Measurements from ENCODE around the gene PTPRK.

PTPRK gene

DNA sequence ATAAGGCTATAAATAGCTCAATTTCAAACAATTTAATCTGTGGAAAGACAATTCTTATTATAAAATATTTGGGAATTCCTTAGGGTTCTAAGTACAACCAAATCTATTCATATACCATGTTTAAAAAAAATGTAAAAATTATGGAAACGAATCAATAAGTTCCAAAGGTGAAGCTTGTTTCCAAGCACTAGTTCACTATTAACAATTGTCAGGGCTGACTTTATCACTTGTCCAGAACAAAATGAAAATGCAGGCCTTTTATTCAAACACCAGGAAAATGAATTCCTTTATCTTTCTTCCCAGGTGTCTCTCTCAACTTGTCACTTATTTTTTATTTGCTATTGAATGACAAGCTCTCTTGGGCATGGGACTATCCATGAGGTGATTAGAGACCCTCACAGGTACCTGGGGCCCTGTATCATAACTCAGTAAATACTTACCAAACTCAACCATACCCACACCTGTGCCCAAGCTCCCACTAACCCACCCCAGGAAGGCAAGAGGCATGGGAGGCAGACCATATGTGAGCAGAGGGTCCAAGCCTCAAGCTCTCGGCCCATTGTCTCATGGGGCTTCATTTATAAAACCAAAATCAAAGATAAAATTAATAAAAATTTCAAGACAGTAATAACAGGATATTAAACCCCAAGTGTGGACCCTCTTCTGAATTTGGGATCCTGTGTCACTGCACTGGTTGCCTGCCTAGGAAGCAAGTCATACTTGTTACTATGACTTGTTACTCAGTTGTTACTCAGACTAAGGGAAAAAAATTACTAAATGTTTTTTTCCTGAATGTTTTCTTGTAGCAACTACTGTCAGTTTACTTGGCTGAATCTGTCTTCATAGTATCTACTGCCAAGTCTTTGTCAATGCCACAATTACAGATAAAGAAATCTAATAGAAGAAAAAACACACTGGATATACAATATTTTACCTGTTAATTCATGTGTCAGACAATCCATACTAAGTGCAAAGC, 54.7 kb downstream of the PTPRK start:
- Histone ChIP-seq H3K4me1 (ENCODE audit: insufficient read depth, low read length, severe bottlenecking) (no peaks in the 10 kb centered on the region), H3K4me2 (ENCODE audit: low read length) (no peak overlapping the region), H3F3A (ENCODE audit: insufficient read depth, low read length) (no peaks in the 10 kb centered on the region), H3K36me3 (ENCODE audit: insufficient read depth, low read length) (no peaks in the 10 kb centered on the region), H3K27ac (ENCODE audit: low read depth, low read length, poor library complexity, severe bottlenecking) (no peak overlapping the region), H3K27me3 (ENCODE audit: insufficient read depth, low read length) (no peaks in the 10 kb centered on the region), H4K20me1 (ENCODE audit: insufficient read depth, low read length) (no peaks in the 10 kb centered on the region), H3K9ac (ENCODE audit: low read length) (no peak overlapping the region), H3K79me2 (ENCODE audit: insufficient read depth, low read length) (no peaks in the 10 kb centered on the region), H2AFZ (ENCODE audit: low read length) (no peak overlapping the region), H3K9me2 (ENCODE audit: low read depth, low read length) (no peaks in the 10 kb centered on the region), H3K4me3 (ENCODE audit: low read depth, low read length, poor library complexity, severe bottlenecking) (no peak overlapping the region), H3K9me3 (ENCODE audit: low read length) (no peaks in the 10 kb centered on the region)
- TF ChIP-seq EZH2 (IDR thresholded peaks at IDR 0.05; ENCODE audit: borderline replicate concordance, low read length), result no peak
- TF ChIP-seq, protein P1, sequence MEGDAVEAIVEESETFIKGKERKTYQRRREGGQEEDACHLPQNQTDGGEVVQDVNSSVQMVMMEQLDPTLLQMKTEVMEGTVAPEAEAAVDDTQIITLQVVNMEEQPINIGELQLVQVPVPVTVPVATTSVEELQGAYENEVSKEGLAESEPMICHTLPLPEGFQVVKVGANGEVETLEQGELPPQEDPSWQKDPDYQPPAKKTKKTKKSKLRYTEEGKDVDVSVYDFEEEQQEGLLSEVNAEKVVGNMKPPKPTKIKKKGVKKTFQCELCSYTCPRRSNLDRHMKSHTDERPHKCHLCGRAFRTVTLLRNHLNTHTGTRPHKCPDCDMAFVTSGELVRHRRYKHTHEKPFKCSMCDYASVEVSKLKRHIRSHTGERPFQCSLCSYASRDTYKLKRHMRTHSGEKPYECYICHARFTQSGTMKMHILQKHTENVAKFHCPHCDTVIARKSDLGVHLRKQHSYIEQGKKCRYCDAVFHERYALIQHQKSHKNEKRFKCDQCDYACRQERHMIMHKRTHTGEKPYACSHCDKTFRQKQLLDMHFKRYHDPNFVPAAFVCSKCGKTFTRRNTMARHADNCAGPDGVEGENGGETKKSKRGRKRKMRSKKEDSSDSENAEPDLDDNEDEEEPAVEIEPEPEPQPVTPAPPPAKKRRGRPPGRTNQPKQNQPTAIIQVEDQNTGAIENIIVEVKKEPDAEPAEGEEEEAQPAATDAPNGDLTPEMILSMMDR (IDR thresholded peaks at IDR 0.05; ENCODE audit: low read length), result no peak

DNA sequence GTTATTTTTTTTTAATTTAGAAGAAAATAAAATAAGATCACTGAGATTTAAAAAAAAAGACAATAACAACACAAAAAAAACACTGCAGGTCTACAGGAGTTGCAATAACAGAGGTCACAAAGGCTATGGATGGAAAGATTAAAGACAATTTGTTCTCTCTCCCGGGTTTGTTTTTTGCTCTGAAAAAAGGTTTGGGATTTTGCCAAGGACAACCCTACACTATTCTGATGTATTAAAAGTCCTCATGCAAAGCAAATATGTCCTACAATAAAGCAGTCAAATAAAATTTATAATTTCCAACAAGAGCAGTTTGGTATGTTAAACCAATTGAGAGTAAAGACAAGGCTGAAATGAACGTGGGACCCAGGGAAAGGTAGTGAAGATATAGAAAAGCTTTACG, 55.6 kb downstream of the PTPRK start:
- Histone ChIP-seq H3K9me3 (ENCODE audit: low read length) (no peaks in the 10 kb centered on the region), H3K4me1 (ENCODE audit: insufficient read depth, low read length, severe bottlenecking) (no peaks in the 10 kb centered on the region), H2AFZ (ENCODE audit: low read length) (no peak overlapping the region), H3K9ac (ENCODE audit: low read length) (no peak overlapping the region), H3K36me3 (ENCODE audit: insufficient read depth, low read length) (no peaks in the 10 kb centered on the region), H3K79me2 (ENCODE audit: insufficient read depth, low read length) (no peaks in the 10 kb centered on the region), H3K27me3 (ENCODE audit: insufficient read depth, low read length) (no peaks in the 10 kb centered on the region), H3K4me3 (ENCODE audit: low read depth, low read length, poor library complexity, severe bottlenecking) (no peak overlapping the region), H3K4me2 (ENCODE audit: low read length) (no peak overlapping the region), H3K9me2 (ENCODE audit: low read depth, low read length) (no peaks in the 10 kb centered on the region), H3F3A (ENCODE audit: insufficient read depth, low read length) (no peaks in the 10 kb centered on the region), H4K20me1 (ENCODE audit: insufficient read depth, low read length) (no peaks in the 10 kb centered on the region), H3K27ac (ENCODE audit: low read depth, low read length, poor library complexity, severe bottlenecking) (no peak overlapping the region)
- no peak for TF ChIP-seq EZH2 (IDR thresholded peaks at IDR 0.05; ENCODE audit: borderline replicate concordance, low read length)
- TF ChIP-seq, protein P1 (IDR thresholded peaks at IDR 0.05; ENCODE audit: low read length), result no peak

DNA sequence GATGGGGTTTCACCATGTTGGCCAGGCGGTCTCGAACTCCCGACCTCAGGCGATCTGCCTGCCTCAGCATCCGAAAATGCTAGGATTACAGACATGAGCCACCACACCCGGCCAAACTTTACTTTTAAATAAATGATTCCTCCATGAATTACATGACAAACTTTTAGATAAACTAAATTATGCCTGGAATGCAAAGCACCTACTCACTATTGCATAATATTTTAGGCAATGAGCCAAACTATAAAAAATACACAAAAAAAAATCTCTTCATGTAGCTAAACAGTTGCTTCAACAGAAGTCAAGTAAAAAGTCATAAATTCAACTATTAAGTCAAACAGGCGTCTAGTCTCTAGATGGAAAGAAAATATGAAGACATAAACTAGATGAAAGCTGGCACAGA, 56.5 kb downstream of the PTPRK start:
- no peaks in the 10 kb centered on the region for H4K20me1 ChIP-seq (ENCODE audit: insufficient read depth, low read length)
- no peak overlapping the region for H3K4me2 ChIP-seq (ENCODE audit: low read length)
- no peaks in the 10 kb centered on the region for H3F3A ChIP-seq (ENCODE audit: insufficient read depth, low read length)
- no peaks in the 10 kb centered on the region for H3K9me3 ChIP-seq (ENCODE audit: low read length)
- H3K79me2 ChIP-seq (ENCODE audit: insufficient read depth, low read length), result no peaks in the 10 kb centered on the region
- no peak overlapping the region for H3K4me3 ChIP-seq (ENCODE audit: low read depth, low read length, poor library complexity, severe bottlenecking)
- TF ChIP-seq EZH2 (IDR thresholded peaks at IDR 0.05; ENCODE audit: borderline replicate concordance, low read length), result no peak
- TF ChIP-seq, protein P1 (IDR thresholded peaks at IDR 0.05; ENCODE audit: low read length), result no peak
- H3K36me3 ChIP-seq (ENCODE audit: insufficient read depth, low read length), result no peaks in the 10 kb centered on the region
- H3K9me2 ChIP-seq (ENCODE audit: low read depth, low read length), result no peaks in the 10 kb centered on the region
- no peak overlapping the region for H2AFZ ChIP-seq (ENCODE audit: low read length)
- H3K4me1 ChIP-seq (ENCODE audit: insufficient read depth, low read length, severe bottlenecking), result no peaks in the 10 kb centered on the region
- H3K27me3 ChIP-seq (ENCODE audit: insufficient read depth, low read length), result no peaks in the 10 kb centered on the region
- H3K9ac ChIP-seq (ENCODE audit: low read length), result no peak overlapping the region
- H3K27ac ChIP-seq (ENCODE audit: low read depth, low read length, poor library complexity, severe bottlenecking), result no peak overlapping the region
